CD4-positive, CD25-positive, alpha-beta regulatory T cell (primary cell): ENCODE results near the gene C15orf39. TPM values are rescaled to one million over a fixed set of nuclear protein-coding genes. Genes with fewer than 3 reads are reported as not detected.
A peak's percentile ranks its signal among the peaks of the same experiment; 100 is the strongest.

ENCODE experiments used
- ATAC-seq, 2 donors: fragments of 150-1000 bp; cut with Tn5 transposase; one replicate each; pipeline ENCODE4 v1.10.0; 2021; ENCODE audit warnings: low read depth in 2 of 2, moderate number of reproducible peaks in 2 of 2, moderate library complexity in 1 of 2
- DNase-seq, 3 donors: peaks; one replicate each; pipeline versions ENCODE4 v3.0.0 to v3.0.0-alpha.2; 2012 to 2022; ENCODE audit warnings: mixed read lengths in 1 of 3
- H3K27ac ChIP-seq: one replicate; pipeline ENCODE4 v1.7.0; 2013; ENCODE audit warnings: mild to moderate bottlenecking, low read length; ENCODE audit not compliant: insufficient read depth, poor library complexity, severe bottlenecking
- H3K27me3 ChIP-seq: one replicate; pipeline ENCODE4 v1.7.0; 2013; ENCODE audit warnings: low read length; ENCODE audit not compliant: control insufficient read depth, insufficient read depth
- H3K36me3 ChIP-seq: one replicate; pipeline ENCODE4 v1.7.0; 2013; ENCODE audit warnings: mild to moderate bottlenecking, low read length, moderate library complexity; ENCODE audit not compliant: control insufficient read depth, insufficient read depth
- H3K4me1 ChIP-seq: 2 replicates; pipeline ENCODE4 v1.7.0; 2013; ENCODE audit warnings: mild to moderate bottlenecking, low read length; ENCODE audit not compliant: insufficient read depth, control insufficient read depth, poor library complexity, severe bottlenecking
- H3K4me3 ChIP-seq: one replicate; pipeline ENCODE4 v1.7.0; 2013; ENCODE audit warnings: low read depth, mild to moderate bottlenecking, low read length, moderate library complexity
- H3K9me3 ChIP-seq, 2 experiments: 1 replicate in 1 of 2; 2 replicates in 1 of 2; pipeline ENCODE4 v1.7.0; 2013; ENCODE audit warnings: low read length in 2 of 2, mild to moderate bottlenecking in 1 of 2, moderate library complexity in 1 of 2; ENCODE audit not compliant: control insufficient read depth in 2 of 2
- H3K27ac Mint-ChIP-seq, 3 donors: one replicate each; pipeline ENCODE4 v1.8.0; 2020 to 2022; ENCODE audit warnings: mild to moderate bottlenecking in 3 of 3, mixed read lengths in 3 of 3, moderate library complexity in 2 of 3
- H3K27me3 Mint-ChIP-seq: one replicate; pipeline ENCODE4 v1.8.0; 2022; ENCODE audit warnings: mild to moderate bottlenecking, mixed read lengths
- H3K36me3 Mint-ChIP-seq: one replicate; pipeline ENCODE4 v1.8.0; 2020; ENCODE audit warnings: mixed read lengths
- H3K4me1 Mint-ChIP-seq, 4 donors: one replicate each; pipeline ENCODE4 v1.8.0; 2020 to 2022; ENCODE audit warnings: mixed read lengths in 4 of 4, mild to moderate bottlenecking in 1 of 4
- H3K4me3 Mint-ChIP-seq, 4 donors: one replicate each; pipeline ENCODE4 v1.8.0; 2020 to 2022; ENCODE audit warnings: mild to moderate bottlenecking in 4 of 4, mixed read lengths in 4 of 4, moderate library complexity in 3 of 4
- H3K9me3 Mint-ChIP-seq, 7 donors: one replicate each; pipeline ENCODE4 v1.8.0; 2020 to 2022; ENCODE audit warnings: mixed read lengths in 7 of 7, mild to moderate bottlenecking in 3 of 7, moderate library complexity in 2 of 7
- polyA plus RNA-seq, 4 donors: library from polyadenylated mRNA; unstranded; fragments of 300-500 nt; fragmentation: Illumina TruSeq; gene quantifications; one replicate each; pipeline ENCODE4 v1.2.3, GENCODE V29; 2021
- total RNA-seq: library from RNA; stranded (reverse); gene quantifications from one replicate; pipeline ENCODE4 v1.2.3, GENCODE V29; 2022

C15orf39 gene
- total and polyA plus RNA-seq, 5 donors from 2014 or later: 1.2 to 19.5 (median 2.1) TPM

GRCh38 chr15:75185271-75186029 is 16.2 kb upstream of the C15orf39 start:
- Mint-ChIP-seq H3K27me3 (peaks cover 23% of the 10 kb centered on the region), H3K4me1 (peaks cover 0 to 5% (median 3%) of the 10 kb centered on the region in 4 donors), H3K9me3 (peaks cover 0 to 1% (median 0%) of the 10 kb centered on the region in 7 donors), H3K4me3 (no peak overlapping the region), H3K27ac (no peak overlapping the region), H3K36me3 (no peaks in the 10 kb centered on the region)
- Histone ChIP-seq H3K27ac (no peak overlapping the region), H3K4me1 (no peaks in the 10 kb centered on the region), H3K27me3 (peaks cover 8% of the 10 kb centered on the region), H3K4me3 (no peak overlapping the region), H3K36me3 (no peaks in the 10 kb centered on the region), H3K9me3 (no peaks in the 10 kb centered on the region)
- ATAC-seq (no peak), DNase-seq (no peak)

GRCh38 chr15:75186044-75186443 is 15.6 kb upstream of the C15orf39 start:
- no peaks in the 10 kb centered on the region for H3K36me3 Mint-ChIP-seq
- peaks cover 0 to 1% (median 0%) of the 10 kb centered on the region in 7 donors for H3K9me3 Mint-ChIP-seq
- H3K27me3 Mint-ChIP-seq: peaks cover 17% of the 10 kb centered on the region
- Histone ChIP-seq H3K27ac (no peak overlapping the region), H3K4me3 (no peak overlapping the region), H3K9me3 (no peaks in the 10 kb centered on the region), H3K4me1 (no peaks in the 10 kb centered on the region), H3K36me3 (no peaks in the 10 kb centered on the region), H3K27me3 (peaks cover 3% of the 10 kb centered on the region)
- H3K4me1 Mint-ChIP-seq: peaks cover 0 to 5% (median 3%) of the 10 kb centered on the region in 4 donors
- ATAC-seq (no peak), DNase-seq (no peak)
- H3K27ac Mint-ChIP-seq: no peak overlapping the region
- H3K4me3 Mint-ChIP-seq: no peak overlapping the region

GRCh38 chr15:75188499-75188898 is 13.2 kb upstream of the C15orf39 start:
- no peaks in the 10 kb centered on the region for H3K4me1 ChIP-seq
- Mint-ChIP-seq H3K27ac (no peak overlapping the region), H3K27me3 (peaks cover 9% of the 10 kb centered on the region), H3K4me3 (no peak overlapping the region), H3K4me1 (peaks cover 0 to 5% (median 3%) of the 10 kb centered on the region in 4 donors), H3K36me3 (no peaks in the 10 kb centered on the region), H3K9me3 (peaks cover 0 to 1% (median 0%) of the 10 kb centered on the region in 7 donors)
- ATAC-seq (no peak), DNase-seq (no peak)
- no peak overlapping the region for H3K27ac ChIP-seq
- no peaks in the 10 kb centered on the region for H3K36me3 ChIP-seq
- no peaks in the 10 kb centered on the region for H3K27me3 ChIP-seq
- no peaks in the 10 kb centered on the region for H3K9me3 ChIP-seq
- no peak overlapping the region for H3K4me3 ChIP-seq

DNA sequence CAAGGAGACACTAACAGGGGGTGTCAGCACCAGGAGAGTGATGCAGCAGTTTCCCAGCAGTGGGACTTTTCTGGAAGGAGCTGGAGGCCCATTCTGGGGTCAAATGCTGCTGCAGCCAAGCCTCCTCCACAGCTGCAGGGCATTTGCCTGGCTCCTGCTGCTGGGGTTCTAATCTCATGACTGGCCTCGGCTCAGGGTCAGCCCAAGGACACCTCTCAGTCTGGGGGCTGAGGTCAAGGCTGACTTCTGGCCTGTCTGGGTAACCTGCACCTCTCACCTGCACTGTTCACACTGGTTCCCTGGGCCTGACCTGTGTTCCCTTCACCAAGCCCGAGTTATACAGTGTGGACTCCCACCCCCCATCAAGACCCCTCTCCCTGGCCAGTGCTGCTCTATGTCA is 10.4 kb upstream of the C15orf39 start:
- H3K4me3 ChIP-seq: no peak overlapping the region
- H3K36me3 ChIP-seq: no peaks in the 10 kb centered on the region
- Mint-ChIP-seq H3K4me1 (peaks cover 0 to 5% (median 1%) of the 10 kb centered on the region in 4 donors), H3K27ac (no peak overlapping the region), H3K9me3 (peaks cover 0 to 1% (median 0%) of the 10 kb centered on the region in 7 donors), H3K27me3 (no peaks in the 10 kb centered on the region), H3K36me3 (no peaks in the 10 kb centered on the region), H3K4me3 (peak overlapping the region in 1 of 4 donors; percentile 41)
- DNase-seq (no peak), ATAC-seq (no peak)
- no peak overlapping the region for H3K27ac ChIP-seq
- H3K27me3 ChIP-seq: no peaks in the 10 kb centered on the region
- H3K9me3 ChIP-seq: no peaks in the 10 kb centered on the region
- H3K4me1 ChIP-seq: no peaks in the 10 kb centered on the region

DNA sequence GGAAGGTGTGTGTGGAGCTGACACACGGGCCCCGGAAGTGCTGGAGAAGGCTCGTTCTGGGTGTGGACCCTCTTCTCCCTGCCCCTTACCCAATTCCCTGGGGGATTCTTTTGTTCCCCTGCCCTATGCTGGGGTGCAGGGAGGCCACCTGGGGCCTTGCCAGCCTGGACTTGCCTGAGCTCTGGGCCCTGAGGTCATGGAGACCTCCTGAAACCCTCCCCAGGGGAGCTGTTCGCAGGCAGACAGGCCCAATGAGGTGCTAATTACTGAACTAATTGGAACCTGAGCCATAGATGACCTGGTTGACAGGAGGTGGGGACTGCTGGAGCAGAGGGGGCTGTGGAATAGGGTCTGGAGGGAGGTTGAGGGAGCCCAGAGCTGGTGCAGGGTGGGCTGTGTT is 9.4 kb upstream of the C15orf39 start:
- no peaks in the 10 kb centered on the region for H3K4me1 ChIP-seq
- ATAC-seq (no peak), DNase-seq (no peak)
- H3K27ac ChIP-seq: no peak overlapping the region
- Mint-ChIP-seq H3K27me3 (no peaks in the 10 kb centered on the region), H3K27ac (no peak overlapping the region), H3K4me1 (no peaks in the 10 kb centered on the region), H3K9me3 (peaks cover 0 to 1% (median 0%) of the 10 kb centered on the region in 7 donors), H3K36me3 (no peaks in the 10 kb centered on the region), H3K4me3 (peak overlapping the region in 1 of 4 donors; percentile 27)
- no peaks in the 10 kb centered on the region for H3K27me3 ChIP-seq
- no peak overlapping the region for H3K4me3 ChIP-seq
- H3K9me3 ChIP-seq: no peaks in the 10 kb centered on the region
- H3K36me3 ChIP-seq: no peaks in the 10 kb centered on the region

- no peak overlapping the region for H3K4me3 Mint-ChIP-seq
- no peaks in the 10 kb centered on the region for H3K36me3 ChIP-seq
- no peak overlapping the region for H3K27ac ChIP-seq
- no peak overlapping the region for H3K4me3 ChIP-seq
- H3K36me3 Mint-ChIP-seq: no peaks in the 10 kb centered on the region
- H3K27me3 Mint-ChIP-seq: no peaks in the 10 kb centered on the region
- DNase-seq: no peak
- H3K4me1 Mint-ChIP-seq: no peaks in the 10 kb centered on the region
- ATAC-seq: no peak
- H3K9me3 ChIP-seq: no peaks in the 10 kb centered on the region
- no peaks in the 10 kb centered on the region for H3K4me1 ChIP-seq
- no peak overlapping the region for H3K27ac Mint-ChIP-seq
- H3K27me3 ChIP-seq: no peaks in the 10 kb centered on the region
- peaks cover 0 to 1% (median 0%) of the 10 kb centered on the region in 7 donors for H3K9me3 Mint-ChIP-seq
These were observed 8.4 kb upstream of the C15orf39 start for GRCh38 chr15:75193272-75193671.

DNA sequence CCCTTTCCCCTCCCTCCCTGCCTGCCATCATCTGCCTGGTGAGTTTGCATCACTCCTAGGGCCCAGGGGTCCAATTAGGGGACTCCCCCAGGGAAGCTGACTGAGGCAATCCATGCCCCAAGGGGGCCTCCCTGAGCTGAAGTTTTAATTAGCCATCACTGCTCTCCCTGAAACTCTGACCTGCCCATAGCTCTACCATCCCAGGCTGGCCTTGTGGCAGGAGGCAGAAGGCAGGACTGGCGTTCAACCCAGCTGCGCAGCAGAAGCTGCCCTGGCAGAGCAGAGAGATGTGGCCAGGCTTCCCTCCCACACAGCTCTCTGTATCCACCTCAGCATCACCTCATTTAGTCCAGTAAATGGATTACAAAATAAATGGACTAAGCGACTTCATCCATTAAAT is 7.7 kb upstream of the C15orf39 start:
- H3K27ac ChIP-seq: no peak overlapping the region
- no peaks in the 10 kb centered on the region for H3K9me3 ChIP-seq
- no peaks in the 10 kb centered on the region for H3K27me3 ChIP-seq
- H3K4me3 ChIP-seq: no peak overlapping the region
- H3K4me1 Mint-ChIP-seq: no peaks in the 10 kb centered on the region
- ATAC-seq (no peak), DNase-seq (no peak)
- no peak overlapping the region for H3K4me3 Mint-ChIP-seq
- H3K36me3 Mint-ChIP-seq: no peaks in the 10 kb centered on the region
- H3K27ac Mint-ChIP-seq: no peak overlapping the region
- H3K36me3 ChIP-seq: no peaks in the 10 kb centered on the region
- H3K4me1 ChIP-seq: no peaks in the 10 kb centered on the region
- H3K27me3 Mint-ChIP-seq: no peaks in the 10 kb centered on the region
- H3K9me3 Mint-ChIP-seq: peaks cover 0 to 1% (median 0%) of the 10 kb centered on the region in 7 donors

DNA sequence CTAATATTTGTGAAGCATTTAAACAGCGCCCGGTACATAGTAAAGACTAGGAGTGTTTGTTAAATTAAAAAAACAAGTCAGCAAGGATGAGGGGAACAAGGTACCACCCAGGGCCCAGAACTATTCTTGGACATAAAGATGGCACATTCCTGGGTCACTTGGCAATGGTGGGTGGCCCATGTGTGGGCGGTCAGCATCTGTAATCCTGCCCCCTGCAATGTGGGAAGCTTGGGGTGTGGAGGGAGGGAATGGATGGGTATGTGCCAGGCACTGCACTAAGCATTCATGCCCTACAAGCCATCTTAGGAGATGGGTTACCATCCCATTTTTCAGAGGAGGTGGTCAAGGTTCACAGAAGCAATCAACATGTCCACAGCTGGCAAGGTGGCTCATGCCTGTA is 7.3 kb upstream of the C15orf39 start:
- Mint-ChIP-seq H3K27ac (no peak overlapping the region), H3K27me3 (no peaks in the 10 kb centered on the region), H3K36me3 (no peaks in the 10 kb centered on the region), H3K9me3 (peaks cover 0 to 1% (median 0%) of the 10 kb centered on the region in 7 donors), H3K4me3 (no peak overlapping the region), H3K4me1 (peaks cover 0 to 4% (median under 1%) of the 10 kb centered on the region in 4 donors)
- no peak overlapping the region for H3K27ac ChIP-seq
- ATAC-seq (no peak), DNase-seq (no peak)
- H3K36me3 ChIP-seq: no peaks in the 10 kb centered on the region
- H3K4me1 ChIP-seq: no peaks in the 10 kb centered on the region
- H3K9me3 ChIP-seq: no peaks in the 10 kb centered on the region
- no peaks in the 10 kb centered on the region for H3K27me3 ChIP-seq
- H3K4me3 ChIP-seq: no peak overlapping the region
